Right lobe of liver (tissue), 6 donors: ENCODE measurements around the gene CDHR2. TPM values are rescaled to one million over a fixed set of nuclear protein-coding genes. Genes with fewer than 3 reads are reported as not detected.

Source experiments
- ATAC-seq, 4 donors: fragments of 200-7000 bp; cut with Tn5 transposase; one replicate each; pipeline ENCODE4 v1.9.1; 2020; ENCODE audit warnings: mild to moderate bottlenecking in 4 of 4, moderate library complexity in 4 of 4
- DNase-seq, 3 donors: peaks; one replicate each; pipeline ENCODE4 v3.0.0-alpha.2; 2020
- H3K27ac ChIP-seq, 3 donors: fragments of 200-600 bp; one replicate each; pipeline ENCODE4 v1.8.0; 2022
- H3K27me3 ChIP-seq, 2 donors: fragments of 200-600 bp; one replicate each; pipeline ENCODE4 v1.8.0; 2022
- H3K36me3 ChIP-seq, 4 donors: fragments of 200-600 bp; sonication (generic) in 1 of 4; one replicate each; pipeline versions ENCODE4 v1.5.1 to v1.8.0; 2017 to 2022; ENCODE audit warnings: control low read depth in 1 of 4
- H3K4me1 ChIP-seq, 4 donors: fragments of 200-600 bp; sonication (generic) in 1 of 4; one replicate each; pipeline versions ENCODE4 v1.5.1 to v1.8.0; 2017 to 2022; ENCODE audit warnings: control low read depth in 1 of 4
- H3K4me3 ChIP-seq, 3 donors: fragments of 200-600 bp; one replicate each; pipeline ENCODE4 v1.8.0; 2022
- H3K9me3 ChIP-seq, 4 donors: fragments of 200-600 bp; sonication (generic) in 1 of 4; one replicate each; pipeline versions ENCODE4 v1.5.1 to v1.8.0; 2017 to 2022; ENCODE audit warnings: control low read depth in 1 of 4
- POLR2A ChIP-seq: fragments of 450-650 bp; IDR thresholded peaks from one replicate; pipeline ENCODE4 v1.6.1; 2017; ENCODE audit warnings: antibody characterized with exemption, mild to moderate bottlenecking
- WGBS: methylation state at CpG from one replicate; pipeline ENCODE4 v1.1.6; 2018; ENCODE audit warnings: low coverage, low lambda C conversion rate; ENCODE audit not compliant: insufficient coverage; ENCODE audit errors: missing lambda C conversion rate; 5-methylcytosine and 5-hydroxymethylcytosine counted together
- intact Hi-C, 2 donors: fragments of 100-400 bp; cut with DNase I; formaldehyde crosslinking; loops; one replicate each; pipeline versions ENCODE4 v1.11.2 to v1.14.1; 2022
- total RNA-seq, 6 experiments: library from RNA; depleted of rRNA in 2 of 6; stranded (reverse); fragments of >200 nt in 2 of 6; fragmentation: NEBNext Ultra II Directional in 3 of 6; extraction: Animal tissue kit (Norgen Biotek cat#: 25700) in 3 of 6; gene quantifications; one replicate each; pipeline versions ENCODE4 v1.1.0 to v1.2.4, GENCODE V29; 2016 to 2023
- TF ChIP-seq, protein P1 (sequence below), 4 donors: fragments of 200-600 bp in 3 of 4; fragments of 450-650 bp in 1 of 4; IDR thresholded peaks; one replicate each; pipeline versions ENCODE4 v1.5.1 to v1.8.0; 2016 to 2022; ENCODE audit warnings: antibody characterized with exemption in 4 of 4, mild to moderate bottlenecking in 2 of 4
- donor health status: DM: no; HTN: yes; CAD: no.
- donor health status: DM: no; HTN: no; CAD: no.
- donor health status: DM: no; HTN: no; CAD: no.
- donor health status: DM: no; HTN: yes; CAD: no.
- donor health status: DM: no; HTN: yes; CAD: no.

Gene CDHR2
- total RNA-seq, 6 experiments from 2014 or later: 6.8 to 89.2 (median 41.2) TPM

DNA sequence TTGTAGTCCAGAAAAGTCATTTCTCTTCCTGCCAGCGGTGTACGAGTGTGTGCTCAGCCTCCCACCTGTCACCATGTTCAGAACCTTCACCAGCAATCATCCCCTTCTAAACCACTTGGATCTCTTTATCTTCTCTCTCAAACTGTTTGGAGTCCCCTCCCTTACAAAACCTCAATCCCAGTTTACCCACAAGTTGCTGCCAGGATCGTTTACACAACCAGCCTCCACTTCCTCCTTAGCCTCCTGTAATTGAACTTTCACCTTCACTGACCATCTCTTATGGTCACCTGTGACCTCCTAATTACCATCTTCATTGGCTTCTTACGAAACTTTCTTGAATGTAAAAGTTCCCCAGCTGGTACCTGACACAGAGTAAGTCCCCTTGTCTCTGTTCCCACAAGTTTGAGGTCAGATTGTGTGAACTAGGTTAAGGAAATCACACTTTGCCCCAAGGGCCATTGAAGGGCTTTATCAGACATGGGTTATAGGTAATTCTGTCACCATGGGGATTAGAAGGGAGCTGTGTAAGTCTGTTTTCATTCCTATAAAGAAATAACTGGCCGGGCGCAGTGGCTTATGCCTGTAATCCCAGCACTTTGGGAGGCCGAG lies 32.0 kb upstream of the CDHR2 start:
- H3K36me3 ChIP-seq: no peaks in the 10 kb centered on the region
- no peak overlapping the region for H3K4me3 ChIP-seq
- no peaks in the 10 kb centered on the region for H3K4me1 ChIP-seq
- no peak for ATAC-seq
- no peaks in the 10 kb centered on the region for H3K9me3 ChIP-seq
- intact Hi-C loops: no loop called here
- TF ChIP-seq, protein P1, sequence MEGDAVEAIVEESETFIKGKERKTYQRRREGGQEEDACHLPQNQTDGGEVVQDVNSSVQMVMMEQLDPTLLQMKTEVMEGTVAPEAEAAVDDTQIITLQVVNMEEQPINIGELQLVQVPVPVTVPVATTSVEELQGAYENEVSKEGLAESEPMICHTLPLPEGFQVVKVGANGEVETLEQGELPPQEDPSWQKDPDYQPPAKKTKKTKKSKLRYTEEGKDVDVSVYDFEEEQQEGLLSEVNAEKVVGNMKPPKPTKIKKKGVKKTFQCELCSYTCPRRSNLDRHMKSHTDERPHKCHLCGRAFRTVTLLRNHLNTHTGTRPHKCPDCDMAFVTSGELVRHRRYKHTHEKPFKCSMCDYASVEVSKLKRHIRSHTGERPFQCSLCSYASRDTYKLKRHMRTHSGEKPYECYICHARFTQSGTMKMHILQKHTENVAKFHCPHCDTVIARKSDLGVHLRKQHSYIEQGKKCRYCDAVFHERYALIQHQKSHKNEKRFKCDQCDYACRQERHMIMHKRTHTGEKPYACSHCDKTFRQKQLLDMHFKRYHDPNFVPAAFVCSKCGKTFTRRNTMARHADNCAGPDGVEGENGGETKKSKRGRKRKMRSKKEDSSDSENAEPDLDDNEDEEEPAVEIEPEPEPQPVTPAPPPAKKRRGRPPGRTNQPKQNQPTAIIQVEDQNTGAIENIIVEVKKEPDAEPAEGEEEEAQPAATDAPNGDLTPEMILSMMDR (IDR thresholded peaks at IDR 0.05): no peak
- DNase-seq: no peak
- no peaks in the 10 kb centered on the region for H3K27me3 ChIP-seq
- WGBS: 79% methylated on average over 7 of the region's 7 CpGs
- no peak overlapping the region for H3K27ac ChIP-seq

DNA sequence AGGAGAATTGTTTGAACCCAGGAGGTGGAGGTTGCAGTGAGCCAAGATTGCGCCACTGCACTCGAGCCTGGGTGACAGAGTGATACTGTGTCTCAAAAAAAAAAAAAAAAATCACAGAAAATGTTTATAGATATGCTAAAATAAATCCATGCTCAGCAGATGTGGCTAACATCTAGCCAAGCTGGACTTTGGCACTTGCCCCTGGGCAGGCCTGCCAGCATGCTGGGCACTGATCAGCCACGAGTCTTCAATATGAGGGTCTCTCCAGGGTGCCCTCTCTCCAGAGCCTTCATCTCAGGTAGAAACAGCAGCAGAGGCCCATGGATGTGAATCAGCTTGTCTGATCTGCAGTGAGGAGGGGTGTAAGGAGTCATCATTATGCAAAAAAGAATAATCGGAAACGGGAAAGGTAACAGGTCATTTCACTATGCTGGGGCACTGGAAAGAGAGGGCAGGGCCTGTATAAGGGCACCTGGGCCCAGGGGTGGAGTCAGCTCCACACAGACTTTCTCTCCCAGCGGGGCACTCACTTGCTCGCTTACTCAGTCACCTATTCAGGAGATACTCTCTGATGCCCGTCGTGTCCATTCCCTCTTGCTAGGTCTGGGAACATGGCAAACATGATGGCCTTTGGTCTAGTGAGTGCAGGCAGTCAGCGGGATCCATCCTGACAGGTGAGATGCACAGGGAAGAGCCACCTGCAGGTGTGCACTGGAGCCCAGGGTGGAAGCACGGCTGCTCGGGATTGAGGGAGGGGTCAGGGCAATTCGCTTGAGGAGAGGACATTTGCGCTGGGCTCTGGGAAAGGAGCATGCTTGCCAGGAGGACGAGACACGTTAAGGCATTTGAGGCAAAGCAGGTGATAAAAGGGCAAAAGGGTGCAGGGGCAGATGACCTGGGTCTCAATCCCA lies 29.1 kb upstream of the CDHR2 start:
- Histone ChIP-seq H3K9me3 (no peaks in the 10 kb centered on the region), H3K27me3 (no peaks in the 10 kb centered on the region), H3K4me1 (no peaks in the 10 kb centered on the region), H3K36me3 (no peaks in the 10 kb centered on the region), H3K27ac (no peak overlapping the region), H3K4me3 (no peak overlapping the region)
- WGBS: 66% methylated on average over 13 of the region's 16 CpGs
- intact Hi-C loops: no loop called here
- DNase-seq: no peak
- ATAC-seq: peak in 2 of 4 donors; percentile 76 to 81
- no peak for TF ChIP-seq POLR2A
- TF ChIP-seq, protein P1 (IDR thresholded peaks at IDR 0.05): no peak

DNA sequence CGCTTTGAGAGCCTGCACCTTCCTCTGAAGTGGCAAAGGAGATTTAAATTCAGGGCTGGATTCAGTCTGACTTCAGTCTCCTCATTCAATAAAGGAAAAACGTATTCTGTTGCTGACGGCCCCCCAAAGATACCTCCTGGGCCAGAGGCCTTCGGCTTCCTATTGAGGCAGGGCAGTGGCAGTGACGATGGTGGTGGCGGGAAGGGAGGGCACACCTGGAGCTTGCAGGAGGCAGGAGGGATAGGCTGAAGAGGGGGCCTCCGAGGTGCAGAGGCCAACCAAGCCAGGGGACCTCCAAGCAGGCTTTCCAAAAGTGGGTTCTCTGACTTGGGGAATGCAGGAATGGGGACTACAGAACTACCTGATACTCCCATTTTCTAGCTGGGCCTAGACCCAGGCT lies 27.9 kb upstream of the CDHR2 start:
- no peak overlapping the region for H3K4me3 ChIP-seq
- H3K4me1 ChIP-seq: no peaks in the 10 kb centered on the region
- no peak for TF ChIP-seq POLR2A
- TF ChIP-seq, protein P1 (IDR thresholded peaks at IDR 0.05): no peak
- ATAC-seq (no peak), DNase-seq (no peak)
- no peaks in the 10 kb centered on the region for H3K9me3 ChIP-seq
- no peaks in the 10 kb centered on the region for H3K27me3 ChIP-seq
- WGBS: 91% methylated on average over 4 of the region's 7 CpGs
- no peak overlapping the region for H3K27ac ChIP-seq
- intact Hi-C loops: no loop called here
- no peaks in the 10 kb centered on the region for H3K36me3 ChIP-seq

DNA sequence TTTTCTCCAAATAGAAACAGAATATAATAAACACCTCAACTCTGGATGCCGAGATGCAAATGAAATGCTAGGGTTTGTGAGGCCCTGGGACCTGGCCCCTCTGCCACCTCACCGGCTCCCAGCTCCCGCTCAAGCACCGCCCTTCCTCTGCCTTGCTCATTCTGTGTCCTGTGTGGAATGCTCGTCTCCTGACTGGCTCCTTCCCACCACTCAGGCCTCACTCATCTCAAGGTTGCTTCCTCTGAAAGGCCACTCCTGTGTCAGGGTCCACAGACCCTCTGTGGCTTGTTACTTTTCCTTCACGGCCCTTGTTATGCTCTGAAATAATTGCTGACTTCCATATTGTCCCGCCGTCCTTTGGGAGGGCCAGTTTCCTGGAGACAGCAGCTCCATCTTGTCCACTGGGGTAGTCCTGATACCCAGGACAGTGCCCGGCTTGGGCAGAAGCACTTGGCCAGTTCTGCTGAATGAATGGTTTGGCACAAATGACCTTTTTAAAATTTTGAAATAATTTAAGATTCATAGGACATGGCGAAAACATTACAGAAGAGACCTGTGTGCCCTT lies 27.4 kb upstream of the CDHR2 start:
- Histone ChIP-seq H3K4me1 (no peaks in the 10 kb centered on the region), H3K4me3 (no peak overlapping the region), H3K9me3 (no peaks in the 10 kb centered on the region), H3K27ac (no peak overlapping the region), H3K36me3 (no peaks in the 10 kb centered on the region), H3K27me3 (no peaks in the 10 kb centered on the region)
- 85% methylated on average over 7 of the region's 10 CpGs for WGBS
- TF ChIP-seq, protein P1 (IDR thresholded peaks at IDR 0.05): no peak
- TF ChIP-seq POLR2A: no peak
- intact Hi-C loops: no loop called here
- no peak for ATAC-seq
- DNase-seq: no peak
